ENCODE results near the gene ANKH.

The ANKH gene

GRCh38 chr5:14720236-14720923 is 151.2 kb downstream of the ANKH start:
- DNase-seq (ENCODE audit: extremely low read depth, low read depth): no peak
- H3K4me3 ChIP-seq (replicated peaks; ENCODE audit: low read depth, low read length): no peak overlapping the region
- TF ChIP-seq, protein P1, sequence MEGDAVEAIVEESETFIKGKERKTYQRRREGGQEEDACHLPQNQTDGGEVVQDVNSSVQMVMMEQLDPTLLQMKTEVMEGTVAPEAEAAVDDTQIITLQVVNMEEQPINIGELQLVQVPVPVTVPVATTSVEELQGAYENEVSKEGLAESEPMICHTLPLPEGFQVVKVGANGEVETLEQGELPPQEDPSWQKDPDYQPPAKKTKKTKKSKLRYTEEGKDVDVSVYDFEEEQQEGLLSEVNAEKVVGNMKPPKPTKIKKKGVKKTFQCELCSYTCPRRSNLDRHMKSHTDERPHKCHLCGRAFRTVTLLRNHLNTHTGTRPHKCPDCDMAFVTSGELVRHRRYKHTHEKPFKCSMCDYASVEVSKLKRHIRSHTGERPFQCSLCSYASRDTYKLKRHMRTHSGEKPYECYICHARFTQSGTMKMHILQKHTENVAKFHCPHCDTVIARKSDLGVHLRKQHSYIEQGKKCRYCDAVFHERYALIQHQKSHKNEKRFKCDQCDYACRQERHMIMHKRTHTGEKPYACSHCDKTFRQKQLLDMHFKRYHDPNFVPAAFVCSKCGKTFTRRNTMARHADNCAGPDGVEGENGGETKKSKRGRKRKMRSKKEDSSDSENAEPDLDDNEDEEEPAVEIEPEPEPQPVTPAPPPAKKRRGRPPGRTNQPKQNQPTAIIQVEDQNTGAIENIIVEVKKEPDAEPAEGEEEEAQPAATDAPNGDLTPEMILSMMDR (IDR thresholded peaks at IDR 0.05; ENCODE audit: low read depth, low read length, missing control alignments): no peak

GRCh38 chr5:14718778-14719177 is 152.8 kb downstream of the ANKH start:
- TF ChIP-seq, protein P1 (IDR thresholded peaks at IDR 0.05; ENCODE audit: low read depth, low read length, missing control alignments): no peak
- DNase-seq (ENCODE audit: extremely low read depth, low read depth): no peak
- H3K4me3 ChIP-seq (replicated peaks; ENCODE audit: low read depth, low read length): no peak overlapping the region

GRCh38 chr5:14716755-14717752 is 154.5 kb downstream of the ANKH start:
- no peak for DNase-seq (ENCODE audit: extremely low read depth, low read depth)
- no peak overlapping the region for H3K4me3 ChIP-seq (replicated peaks; ENCODE audit: low read depth, low read length)
- TF ChIP-seq, protein P1 (IDR thresholded peaks at IDR 0.05; ENCODE audit: low read depth, low read length, missing control alignments): no peak

DNA sequence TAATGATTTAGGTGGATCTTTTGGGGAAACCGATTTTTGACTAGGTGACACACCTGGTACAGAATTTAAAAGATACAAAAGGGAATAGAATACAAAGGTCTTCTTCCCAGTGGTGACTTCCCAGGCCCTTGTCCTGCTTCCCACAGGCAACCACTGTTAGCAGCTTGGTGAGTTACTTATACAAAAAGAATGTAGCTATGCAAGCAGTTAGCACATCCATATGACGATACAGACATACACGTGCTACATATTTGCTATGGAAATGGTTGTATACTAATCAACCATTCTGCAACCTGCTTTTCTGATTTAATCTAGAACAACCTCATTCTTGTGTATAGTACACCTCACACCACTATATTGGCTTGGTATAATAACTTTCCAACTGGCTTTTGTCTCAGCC is 156.1 kb downstream of the ANKH start:
- no peak overlapping the region for H3K4me3 ChIP-seq (replicated peaks; ENCODE audit: low read depth, low read length)
- TF ChIP-seq, protein P1 (IDR thresholded peaks at IDR 0.05; ENCODE audit: low read depth, low read length, missing control alignments): no peak
- no peak for DNase-seq (ENCODE audit: extremely low read depth, low read depth)

DNA sequence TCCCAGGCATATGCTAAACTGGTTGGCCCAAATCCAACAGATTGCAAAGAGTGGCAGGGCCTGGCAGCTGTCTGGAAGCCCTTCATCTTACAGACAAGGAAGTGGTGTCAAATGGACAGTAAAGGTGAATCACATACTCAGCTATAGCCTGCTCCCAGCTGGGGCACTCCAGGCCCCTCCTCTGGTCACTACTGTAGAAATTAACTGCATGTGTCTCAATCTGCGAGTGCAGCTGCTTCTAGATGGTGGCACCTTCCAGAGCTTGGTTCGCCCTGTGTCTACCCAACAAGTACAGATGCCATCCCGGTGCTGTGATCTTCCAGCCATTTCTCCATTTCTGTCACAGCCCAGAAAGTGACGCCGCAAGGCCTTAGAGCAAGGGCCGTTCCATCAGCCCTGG is 156.9 kb downstream of the ANKH start:
- no peak overlapping the region for H3K4me3 ChIP-seq (replicated peaks; ENCODE audit: low read depth, low read length)
- TF ChIP-seq, protein P1 (IDR thresholded peaks at IDR 0.05; ENCODE audit: low read depth, low read length, missing control alignments): no peak
- no peak for DNase-seq (ENCODE audit: extremely low read depth, low read depth)

DNA sequence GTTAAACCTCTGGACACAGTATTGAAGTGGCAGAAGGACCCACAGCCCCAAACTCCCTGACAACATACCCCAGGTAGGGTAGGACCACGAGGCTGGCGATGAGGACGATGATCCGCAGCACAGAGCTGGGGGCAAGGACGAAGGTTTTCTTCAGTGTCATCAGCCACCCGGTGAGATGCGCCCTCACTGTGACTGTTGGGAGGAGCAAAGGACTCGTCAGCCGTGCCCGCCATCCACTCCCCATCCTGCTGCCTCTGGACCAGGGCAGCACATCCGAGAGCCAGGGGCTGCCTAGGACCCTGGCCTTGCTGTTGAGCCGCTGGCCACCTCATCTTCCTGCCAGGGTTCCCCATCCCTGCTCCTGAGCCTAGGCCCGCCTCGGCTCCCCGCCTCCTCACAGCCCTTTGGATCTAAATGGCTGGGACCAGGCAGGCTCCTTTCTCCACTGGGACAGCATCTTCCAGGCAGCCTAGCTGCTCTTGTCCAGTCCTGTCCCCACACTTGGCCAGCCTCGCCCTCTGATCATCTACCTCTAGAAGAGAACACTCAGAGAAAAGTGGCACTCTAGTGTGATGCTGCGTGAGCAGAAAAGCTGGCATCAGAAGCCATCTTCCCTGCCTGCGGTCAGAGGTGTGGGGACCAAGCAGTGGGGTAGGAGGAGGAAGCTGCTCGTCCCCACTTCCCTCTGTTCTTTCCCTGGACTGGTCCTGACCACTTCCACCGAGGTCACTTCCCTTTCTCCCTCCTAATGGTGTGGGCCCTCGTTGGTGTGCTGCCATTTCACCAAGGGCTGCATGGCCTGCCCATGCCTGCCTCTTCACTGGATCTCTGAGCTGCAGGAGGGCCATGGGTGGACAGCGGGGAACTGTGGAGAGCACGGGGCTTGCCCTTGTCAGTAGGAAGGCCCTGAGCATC is 157.8 kb downstream of the ANKH start:
- H3K4me3 ChIP-seq (replicated peaks; ENCODE audit: low read depth, low read length): no peak overlapping the region
- TF ChIP-seq, protein P1 (IDR thresholded peaks at IDR 0.05; ENCODE audit: low read depth, low read length, missing control alignments): no peak
- DNase-seq (ENCODE audit: extremely low read depth, low read depth): no peak

All from HFF-Myc (cell line).